Umbilical cord (tissue), 2 donors: ENCODE data around the gene SLC6A8. TPM values are rescaled to one million over a fixed set of nuclear protein-coding genes. Genes with fewer than 3 reads are reported as not detected.
A peak's percentile ranks its signal among the peaks of the same experiment; 100 is the strongest.
"Not testable (repeated sequence)": the region's sequence is repeated elsewhere in the genome, so short reads cannot be mapped to it uniquely, and the experiment has no call there.

Experiments
- DNase-seq: peaks from one replicate; pipeline ENCODE4 v3.0.0-alpha.2; 2015; ENCODE audit warnings: low spot score
- total RNA-seq: library from RNA; depleted of rRNA; stranded (reverse); fragments of >200 nt; gene quantifications from one replicate; pipeline ENCODE4 v1.2.3, GENCODE V29; 2014; ENCODE audit warnings: low replicate concordance; ENCODE audit not compliant: insufficient read depth

The SLC6A8 gene
- total RNA-seq, 1 donor from 2014 or later = 27.0 TPM

DNA sequence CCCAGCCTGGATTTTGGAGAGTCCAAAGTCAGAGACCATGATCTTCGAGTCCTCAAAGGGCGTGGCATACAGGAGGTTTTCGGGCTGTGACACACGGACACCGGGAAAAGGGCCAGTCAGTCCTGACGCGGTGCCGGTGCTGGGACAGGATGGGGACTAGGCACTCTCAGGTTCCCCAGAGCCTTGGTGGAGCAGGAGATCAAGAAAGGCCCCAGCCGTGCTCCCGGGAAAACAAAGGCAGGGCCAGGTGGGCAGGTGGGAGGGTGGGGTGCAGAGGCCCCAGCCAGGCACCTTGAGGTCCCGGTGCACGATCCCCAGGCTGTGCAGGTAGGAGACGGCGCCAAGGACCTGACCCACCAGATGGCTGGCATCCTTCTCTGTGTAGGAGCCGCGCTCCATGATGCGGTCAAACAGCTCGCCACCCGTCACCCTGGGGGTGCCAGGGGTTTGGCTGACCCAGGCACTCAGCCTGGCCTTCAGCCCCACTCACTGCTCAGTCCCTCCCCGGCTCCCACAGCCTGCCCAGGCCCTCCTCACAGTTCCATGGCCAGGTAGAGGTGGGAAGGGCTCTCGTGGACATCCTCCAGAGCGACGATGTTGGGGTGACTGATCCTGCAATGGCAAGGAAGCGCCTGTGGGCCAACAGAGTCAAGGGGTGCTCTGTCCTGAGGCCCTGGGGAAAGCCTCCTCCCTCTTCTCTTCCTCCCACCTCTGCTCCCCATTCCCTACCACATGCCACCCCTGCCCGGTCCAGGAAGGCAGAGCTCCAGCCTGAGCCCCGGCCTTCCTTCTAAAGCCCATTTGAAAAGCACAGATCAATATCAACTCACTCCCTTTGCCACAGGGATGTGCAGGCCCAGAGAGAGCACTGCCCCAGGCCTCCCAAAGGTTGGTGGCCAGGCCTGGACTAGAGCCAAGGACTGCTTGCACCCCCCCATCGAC is 15.9 kb upstream of the SLC6A8 start:
- no peak for DNase-seq

DNA sequence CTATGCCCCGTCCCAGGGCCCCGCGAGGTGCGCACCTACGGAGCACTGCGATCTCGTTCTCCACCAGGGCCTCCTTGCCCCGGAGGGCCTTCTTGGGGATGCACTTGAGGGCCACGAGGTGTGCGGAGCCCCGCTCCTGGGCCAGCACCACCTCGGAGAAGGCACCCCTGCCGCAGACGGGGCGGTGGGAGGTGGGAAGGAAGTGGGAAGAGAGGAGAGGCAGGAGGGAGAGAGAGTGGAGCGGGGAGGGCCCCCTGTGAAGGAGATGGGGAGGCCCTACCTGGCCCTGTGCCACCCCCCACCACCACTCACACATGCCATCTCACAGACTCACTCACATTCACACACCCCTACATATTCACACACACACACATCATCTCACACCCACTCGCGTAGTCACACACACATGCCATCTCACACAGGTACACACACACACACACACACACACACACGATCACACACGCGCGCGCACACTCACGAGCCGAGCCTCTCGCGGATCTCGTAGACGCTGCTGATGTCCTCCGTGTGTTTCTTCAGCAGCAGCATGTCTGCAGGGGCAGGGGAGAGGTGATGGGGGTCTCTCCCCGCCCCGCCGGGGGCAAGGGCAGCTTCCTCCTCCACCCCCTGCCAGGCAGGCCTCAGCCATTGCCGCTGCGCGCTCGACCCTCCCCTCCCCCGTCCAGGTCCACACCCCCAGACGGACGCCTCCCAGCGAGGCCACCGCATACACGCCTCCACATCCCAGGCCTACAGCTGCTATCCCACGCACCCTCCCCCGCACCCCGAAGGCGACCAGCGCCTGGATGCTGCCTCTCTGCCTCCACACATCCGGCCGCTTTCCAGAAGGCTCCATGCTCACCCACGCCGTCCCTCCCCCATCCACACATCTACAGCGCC is 14.9 kb upstream of the SLC6A8 start:
- no peak for DNase-seq

DNA sequence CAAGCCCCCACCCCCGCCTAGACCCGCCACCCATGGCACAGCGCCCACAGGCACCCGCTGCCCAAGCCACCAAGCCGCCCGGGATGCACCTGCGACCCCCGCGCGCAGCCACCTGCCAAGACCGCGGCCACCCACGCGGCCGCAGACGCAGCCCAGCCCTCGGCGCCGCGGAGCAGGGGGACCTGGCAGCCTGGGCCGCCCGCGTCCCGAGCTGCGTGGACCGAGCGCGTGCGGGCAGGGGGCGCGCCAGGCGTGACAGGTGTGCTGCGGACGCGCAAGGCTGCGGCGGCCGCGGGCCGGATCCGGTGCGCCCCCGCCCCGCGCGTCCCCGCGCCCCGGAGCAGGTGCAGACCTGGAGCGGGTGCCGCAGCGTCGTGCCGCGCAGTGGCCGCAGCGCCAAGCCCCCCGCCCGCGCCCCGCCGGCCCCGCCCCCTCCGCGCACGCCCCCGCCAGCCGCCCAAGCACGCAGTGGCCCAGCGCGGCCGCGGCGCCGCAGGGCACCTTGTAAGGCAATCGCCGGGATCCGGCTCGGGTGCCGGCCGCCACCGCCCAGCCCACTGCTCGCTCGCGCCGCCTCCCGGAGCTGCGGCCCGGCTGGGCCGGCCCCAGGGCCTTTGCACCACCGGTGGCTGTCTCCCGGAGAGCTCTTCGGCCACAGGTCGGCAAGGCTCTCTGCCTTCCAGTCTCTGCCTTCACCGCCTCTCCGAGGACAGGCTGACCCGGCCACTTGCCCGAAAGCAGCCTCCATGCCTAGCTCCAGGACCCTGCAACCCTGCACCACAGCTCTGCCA is 14.1 kb upstream of the SLC6A8 start, which contains the start of gene PNCK:
TSS of gene PNCK (minus strand) at position 386 of the 791 bp plus-strand sequence. CDS start 737 bp downstream, outside the sequence.
- DNase-seq = no peak

DNA sequence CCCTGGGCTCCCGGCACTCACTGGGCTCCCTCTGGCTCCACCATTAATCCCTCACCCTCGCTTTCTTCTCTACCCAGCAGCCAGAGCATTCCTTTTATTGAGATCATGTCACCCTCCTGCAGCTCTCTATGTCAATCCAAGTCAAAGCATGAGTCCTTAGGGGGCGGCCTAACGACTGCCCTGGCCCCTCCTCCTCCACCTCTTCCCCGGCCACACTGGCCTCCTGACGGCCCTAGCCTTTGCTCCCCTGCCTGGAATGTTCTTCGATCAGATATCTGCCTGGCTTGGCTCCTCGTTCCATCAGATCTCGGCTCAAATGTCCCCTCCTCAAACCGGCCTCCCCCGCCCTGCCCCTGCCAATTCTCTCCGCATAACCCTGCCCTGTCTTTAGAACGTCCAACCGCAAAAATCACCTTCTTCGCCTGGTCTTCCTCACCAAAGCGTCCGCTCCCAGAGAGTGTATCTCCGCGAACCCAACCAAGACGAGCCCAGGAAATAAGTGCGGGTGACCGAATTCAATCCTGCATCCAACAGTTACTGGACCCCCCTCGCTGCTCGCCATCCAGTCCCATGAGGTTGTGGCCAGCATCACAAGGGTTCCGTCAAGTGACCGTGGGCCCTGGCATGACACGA is 13.4 kb upstream of the SLC6A8 start:
- no peak for DNase-seq

DNA sequence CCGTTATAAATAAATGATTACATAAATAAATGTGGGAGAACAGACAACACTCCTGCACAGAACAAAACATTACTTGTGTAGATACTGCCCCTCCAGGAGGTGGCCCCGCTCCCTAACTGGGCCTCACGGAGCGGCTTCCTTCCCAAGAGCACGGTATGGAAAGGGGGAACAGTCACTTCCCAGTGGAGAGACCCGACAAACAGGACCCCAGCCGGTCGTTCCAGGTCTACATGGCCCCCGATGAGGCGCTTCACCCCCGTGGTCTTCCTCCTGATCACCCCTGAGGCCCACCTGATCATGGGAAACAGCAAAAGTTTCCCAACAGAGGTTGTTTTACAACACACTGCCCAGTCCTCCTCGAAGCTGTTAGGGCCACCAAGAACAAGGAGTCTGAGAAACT is 6.6 kb upstream of the SLC6A8 start:
- DNase-seq = no peak

DNA sequence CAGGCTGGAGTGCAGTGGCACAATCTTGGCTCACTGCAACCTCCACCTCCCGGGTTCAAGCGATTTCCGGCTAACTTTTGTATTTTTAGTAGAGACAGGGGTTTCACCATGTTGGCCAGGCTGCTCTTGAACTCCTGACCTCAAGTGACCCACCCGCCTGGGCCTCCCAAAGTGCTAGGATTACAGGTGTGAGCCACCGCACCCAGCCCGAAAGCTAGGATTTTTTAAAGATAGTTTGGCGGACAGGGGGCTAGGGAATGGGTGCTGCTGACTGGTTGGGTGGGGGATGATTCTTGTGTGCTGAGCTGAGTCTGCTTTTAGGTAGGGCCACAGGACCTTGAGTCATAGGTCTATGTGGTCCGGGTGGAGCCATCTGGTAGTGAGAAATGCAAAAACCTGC is 4.2 kb upstream of the SLC6A8 start:
- DNase-seq = not testable (repeated sequence)

DNA sequence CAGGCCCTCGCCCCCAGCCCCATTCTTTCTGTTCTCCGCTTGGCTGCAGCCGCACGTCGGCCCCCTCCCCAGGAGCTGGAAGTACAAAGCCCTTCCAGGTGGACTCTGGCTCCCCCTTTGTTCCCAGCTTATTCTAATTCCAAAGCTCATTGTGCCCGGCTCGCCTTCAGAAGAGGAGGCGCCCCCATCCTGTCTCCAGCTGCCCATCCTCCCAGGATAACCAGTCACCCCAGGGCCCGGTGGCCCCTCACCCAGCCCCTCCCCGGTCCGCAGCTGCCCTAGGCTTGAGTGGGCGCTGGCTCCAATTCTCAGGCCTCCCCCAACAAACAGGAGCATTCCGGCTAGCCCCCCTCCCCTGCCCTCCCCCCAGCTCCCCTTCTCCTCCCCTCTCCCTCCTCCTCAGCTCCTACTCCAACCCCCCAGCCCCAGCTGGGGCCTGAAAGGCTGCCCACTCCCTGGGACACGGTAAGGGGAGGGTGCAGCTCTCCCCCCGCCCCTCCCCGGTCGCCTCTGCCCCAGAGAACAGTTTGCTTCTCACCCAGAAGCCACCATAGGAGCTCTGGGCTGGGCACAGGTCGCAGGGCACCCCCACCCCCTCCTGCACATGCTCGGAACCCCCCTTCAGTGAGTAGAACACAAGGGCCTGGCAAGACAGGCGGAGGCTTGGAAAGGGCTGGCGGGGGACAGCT is 3.1 kb upstream of the SLC6A8 start:
- DNase-seq = no peak

DNA sequence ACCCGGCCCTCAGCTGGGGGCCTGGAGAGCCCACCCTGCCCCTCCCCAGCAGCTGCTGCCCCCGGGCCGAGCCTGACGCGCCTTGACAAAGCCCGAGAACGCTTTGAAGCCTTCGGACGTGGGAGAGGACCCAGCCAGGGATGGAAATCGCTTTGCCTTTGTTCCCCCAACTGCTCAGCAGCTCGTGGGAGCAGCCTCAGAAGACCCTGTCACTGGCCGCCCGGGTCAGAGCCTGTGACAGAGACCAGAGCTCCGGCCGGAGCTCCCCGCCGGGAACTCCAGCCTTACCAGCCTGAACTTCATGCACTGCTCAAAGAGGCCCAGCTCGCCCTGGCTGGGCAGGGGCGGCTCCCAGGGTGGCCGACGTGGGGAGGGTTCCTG is 2.6 kb upstream of the SLC6A8 start:
- no peak for DNase-seq

DNA sequence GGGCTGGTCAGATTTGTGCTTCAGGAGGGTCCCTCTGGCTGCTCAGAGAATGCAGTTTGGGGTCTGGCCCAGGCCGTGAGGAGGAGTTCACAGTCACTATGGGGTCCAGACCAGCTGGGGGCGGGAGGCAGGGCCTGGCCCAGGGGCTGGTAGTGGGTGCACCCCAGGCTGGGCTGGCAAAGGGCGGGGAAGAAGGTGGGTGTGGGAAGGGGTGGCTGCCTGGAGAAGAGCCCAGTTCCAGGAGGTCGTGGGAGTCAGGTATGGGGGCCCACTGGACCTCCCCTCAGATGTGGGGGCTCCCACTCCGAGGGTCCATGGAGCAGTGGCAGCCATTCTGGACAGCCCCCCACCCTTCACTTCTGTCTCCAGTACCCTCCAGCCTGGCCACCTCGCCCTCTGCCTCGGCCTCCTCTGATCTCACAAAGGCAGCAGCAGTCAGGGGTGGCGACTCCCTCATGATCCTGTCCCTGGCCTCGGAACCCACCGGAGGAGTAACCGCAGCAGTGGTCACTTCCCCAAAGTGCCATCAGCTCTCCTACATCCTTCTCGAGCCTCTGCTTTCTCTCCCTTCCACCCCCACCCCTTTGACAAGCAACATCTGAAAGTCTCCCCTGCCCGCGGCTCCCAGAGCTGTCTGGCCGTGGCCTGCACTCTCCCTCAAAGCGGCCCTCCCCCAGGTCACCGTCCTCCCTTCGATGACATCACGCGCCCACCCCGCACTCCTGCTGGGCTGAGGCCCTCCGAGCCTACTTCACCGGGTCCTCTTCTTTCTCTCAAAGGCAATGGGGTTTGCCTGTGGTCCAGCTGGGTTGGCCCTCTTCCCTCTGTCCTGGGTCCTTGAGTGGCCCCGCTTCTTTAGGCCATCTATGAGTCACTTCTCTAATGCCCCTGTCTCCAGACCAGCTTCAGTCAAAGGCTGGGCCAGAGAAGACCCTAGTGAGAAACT is 1.7 kb upstream of the SLC6A8 start:
- no peak for DNase-seq

DNA sequence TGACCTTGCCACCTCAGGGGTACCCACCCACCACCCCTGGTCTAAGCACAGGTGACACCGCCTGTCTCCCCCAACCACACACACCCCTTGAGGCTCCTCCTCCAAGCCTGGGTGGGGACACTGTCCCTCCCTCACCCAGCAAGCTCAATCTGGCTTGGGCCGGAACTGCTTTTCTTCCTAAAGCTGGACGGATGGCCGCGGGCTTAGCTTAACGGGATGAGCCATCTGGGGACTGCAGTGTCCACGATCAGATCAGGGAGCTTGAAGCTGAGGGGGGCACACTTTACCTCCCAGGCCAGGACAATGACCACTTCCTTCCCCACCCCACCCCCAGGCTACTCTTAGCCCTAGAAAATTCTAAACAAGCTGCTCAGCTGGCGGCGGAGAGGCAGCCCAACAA is 1.0 kb upstream of the SLC6A8 start:
- peak; percentile 54 for DNase-seq

DNA sequence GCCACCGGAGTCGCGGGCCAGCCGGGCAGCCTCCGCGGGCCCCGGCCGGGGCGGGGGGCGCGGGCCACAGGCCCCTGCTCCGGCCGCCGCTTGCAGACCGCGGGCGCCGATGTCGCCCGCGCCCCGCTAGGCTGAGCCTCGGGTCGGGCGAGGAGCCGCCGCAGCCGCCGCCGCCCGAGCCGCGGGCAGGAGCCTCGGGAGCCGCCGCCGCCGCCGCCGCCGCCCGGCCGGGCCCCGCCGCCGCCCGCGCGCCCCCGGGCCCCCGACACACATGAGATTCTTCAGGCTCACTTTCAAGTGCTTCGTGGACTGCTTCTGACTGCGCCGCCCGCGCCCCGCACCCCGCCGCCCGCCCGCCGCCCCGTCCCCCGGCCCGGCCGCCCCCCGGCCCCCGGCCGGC is 345 bp downstream of the SLC6A8 start:
- DNase-seq = no peak

DNA sequence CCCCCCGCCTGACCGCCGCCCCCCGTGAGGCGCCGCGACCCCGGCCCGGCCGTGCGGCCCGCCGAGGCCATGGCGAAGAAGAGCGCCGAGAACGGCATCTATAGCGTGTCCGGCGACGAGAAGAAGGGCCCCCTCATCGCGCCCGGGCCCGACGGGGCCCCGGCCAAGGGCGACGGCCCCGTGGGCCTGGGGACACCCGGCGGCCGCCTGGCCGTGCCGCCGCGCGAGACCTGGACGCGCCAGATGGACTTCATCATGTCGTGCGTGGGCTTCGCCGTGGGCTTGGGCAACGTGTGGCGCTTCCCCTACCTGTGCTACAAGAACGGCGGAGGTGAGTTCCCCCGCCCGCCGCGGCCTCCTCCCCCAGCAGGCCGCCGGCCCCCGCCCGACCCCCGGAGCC is 780 bp downstream of the SLC6A8 start:
- DNase-seq = no peak

DNA sequence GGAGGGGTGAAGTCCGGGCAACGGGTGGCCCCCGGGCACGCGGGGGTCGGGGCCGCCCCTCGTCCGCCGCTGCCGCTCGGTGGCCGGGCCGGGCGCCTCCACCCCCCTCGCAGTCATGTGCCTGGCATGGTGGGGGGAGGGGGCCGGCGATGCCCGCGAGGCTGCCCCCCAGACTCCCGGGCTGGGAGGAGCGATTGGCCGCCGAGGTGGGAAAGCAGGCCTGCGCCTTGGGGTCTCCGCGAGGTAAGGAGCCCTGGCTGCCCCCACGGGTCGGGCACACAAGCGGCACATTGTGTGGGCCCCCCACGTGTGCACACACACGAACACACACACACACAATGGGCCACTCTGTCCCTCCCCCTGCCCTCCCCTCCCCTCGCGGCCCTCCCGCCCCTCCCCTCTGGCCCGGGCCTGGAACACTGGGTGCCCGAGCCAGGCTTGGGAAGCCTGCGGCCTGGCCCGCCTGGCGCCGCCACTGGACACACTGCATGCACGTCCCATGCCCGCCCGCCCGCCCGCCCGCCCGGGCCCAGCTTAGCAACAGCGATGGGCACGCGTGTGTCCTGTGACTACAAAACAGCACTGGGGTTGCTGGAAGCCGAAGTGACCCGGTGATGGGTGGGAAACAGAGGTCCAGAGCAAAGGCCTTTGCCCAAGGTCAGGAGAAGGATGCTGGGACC is 1.3 kb downstream of the SLC6A8 start:
- DNase-seq = no peak

DNA sequence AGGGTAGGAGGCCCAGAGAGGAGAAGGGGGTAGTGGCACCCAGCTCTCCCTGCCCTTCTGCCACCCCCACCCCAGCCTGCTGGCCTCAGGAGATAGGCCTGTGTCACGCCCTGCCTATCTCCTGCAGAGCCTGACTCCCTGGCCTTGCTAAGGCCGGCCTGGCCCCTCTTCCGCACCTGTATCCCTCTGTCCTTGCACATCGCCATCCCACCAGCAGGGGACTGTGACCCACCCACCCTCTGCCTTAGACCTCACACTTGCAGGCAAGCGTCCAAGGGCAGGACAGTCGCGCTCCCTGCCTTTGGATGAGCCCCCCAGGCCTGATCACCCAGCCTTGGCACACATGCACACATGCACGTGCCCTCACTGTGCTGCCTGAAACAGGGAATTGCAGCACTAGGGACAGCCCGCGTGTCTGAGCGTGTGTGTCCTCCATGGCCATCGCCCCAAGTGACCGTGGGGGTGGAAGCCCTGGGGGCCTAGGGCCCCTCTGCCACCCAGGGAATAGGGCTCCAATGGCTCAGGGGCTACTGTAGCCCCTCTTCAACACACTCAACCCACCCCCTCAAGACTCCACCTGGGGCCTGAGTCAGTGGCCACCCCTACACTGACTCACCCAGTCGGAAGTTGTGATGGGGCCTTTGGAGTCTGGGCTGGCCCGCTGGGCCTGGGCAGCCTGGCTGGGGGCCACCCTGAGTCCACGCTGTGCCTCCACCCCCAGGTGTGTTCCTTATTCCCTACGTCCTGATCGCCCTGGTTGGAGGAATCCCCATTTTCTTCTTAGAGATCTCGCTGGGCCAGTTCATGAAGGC is 2.1 kb downstream of the SLC6A8 start:
- DNase-seq = no peak

DNA sequence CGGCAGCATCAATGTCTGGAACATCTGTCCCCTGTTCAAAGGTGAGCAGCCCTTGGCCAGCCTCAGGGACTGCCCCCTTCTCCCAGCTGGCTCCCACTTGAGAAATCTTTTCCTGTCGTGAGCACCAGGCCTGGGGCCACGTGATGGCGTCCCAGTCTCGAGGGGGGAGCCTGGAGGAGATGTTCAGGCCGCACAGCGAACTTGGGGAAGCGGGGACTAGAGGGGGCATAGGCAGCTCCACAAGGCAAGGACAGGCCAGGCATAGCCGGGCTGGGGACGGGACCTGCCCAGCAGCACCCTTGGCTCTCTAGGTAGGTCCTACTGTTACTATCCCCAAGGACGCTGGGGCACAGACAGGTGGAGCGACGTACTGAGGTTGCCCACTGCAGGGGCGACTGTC is 2.7 kb downstream of the SLC6A8 start:
- no peak for DNase-seq

DNA sequence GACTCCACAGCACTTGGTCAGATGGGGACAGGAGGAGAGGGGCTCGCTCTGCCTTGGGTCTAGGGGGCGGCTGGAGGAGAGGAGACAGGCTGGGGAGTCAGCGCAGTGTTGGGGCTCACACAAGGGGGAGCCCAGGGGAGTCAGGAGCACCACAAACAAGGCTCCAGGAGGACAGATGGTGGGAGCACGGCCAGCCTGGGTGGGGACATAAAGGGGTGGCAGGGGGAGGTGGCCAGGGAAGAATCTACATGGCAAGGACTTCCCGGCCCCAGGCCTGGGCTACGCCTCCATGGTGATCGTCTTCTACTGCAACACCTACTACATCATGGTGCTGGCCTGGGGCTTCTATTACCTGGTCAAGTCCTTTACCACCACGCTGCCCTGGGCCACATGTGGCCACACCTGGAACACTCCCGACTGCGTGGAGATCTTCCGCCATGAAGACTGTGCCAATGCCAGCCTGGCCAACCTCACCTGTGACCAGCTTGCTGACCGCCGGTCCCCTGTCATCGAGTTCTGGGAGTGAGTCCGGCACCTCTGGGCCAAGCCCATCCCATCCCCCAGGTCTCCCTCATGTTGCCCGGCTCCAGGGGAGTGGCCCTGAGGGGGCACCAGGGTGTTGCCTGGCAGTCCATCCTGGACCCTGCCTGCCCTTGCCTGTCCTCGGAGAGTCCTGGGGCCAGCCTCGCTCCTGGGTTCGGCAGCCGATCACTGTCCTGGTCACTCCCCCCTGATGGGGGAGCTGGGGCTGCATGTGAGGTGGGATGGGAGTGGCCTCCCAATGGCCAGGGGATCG is 3.5 kb downstream of the SLC6A8 start:
- DNase-seq = not testable (repeated sequence)

DNA sequence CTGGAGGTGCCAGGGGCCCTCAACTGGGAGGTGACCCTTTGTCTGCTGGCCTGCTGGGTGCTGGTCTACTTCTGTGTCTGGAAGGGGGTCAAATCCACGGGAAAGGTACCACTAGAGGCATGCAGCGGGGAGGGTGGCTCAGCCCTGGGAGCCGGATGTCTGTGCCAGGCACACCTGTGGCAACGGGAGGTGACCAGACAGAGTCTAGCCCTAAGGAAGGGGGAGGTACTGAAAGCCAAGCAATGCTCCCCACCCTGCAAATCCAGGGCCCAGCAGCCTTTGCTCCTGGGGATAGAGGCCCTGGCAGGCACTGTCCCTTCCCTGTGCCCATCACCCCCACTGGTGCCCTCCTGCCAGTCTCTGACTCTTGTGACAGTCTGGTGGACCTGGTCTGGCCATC is 4.3 kb downstream of the SLC6A8 start:
- DNase-seq = no peak
